Neuronal stem cell (in vitro differentiated cells): Measurements from ENCODE around the gene ACAD10.

Source experiments
- DNase-seq: peaks from one replicate; pipeline ENCODE4 v3.0.0-alpha.2; 2013; ENCODE audit warnings: low spot score
- H2AFZ ChIP-seq: one replicate; pipeline ENCODE4 v1.6.1; 2013; ENCODE audit warnings: mild to moderate bottlenecking, low read length, inconsistent platforms
- H2AK5ac ChIP-seq: 2 replicates; pipeline ENCODE4 v1.6.1; 2013; ENCODE audit warnings: low read depth, mild to moderate bottlenecking, inconsistent platforms, low read length, moderate library complexity, mixed read lengths
- H2BK120ac ChIP-seq: 2 replicates; pipeline ENCODE4 v1.6.1; 2013; ENCODE audit warnings: low read depth, mild to moderate bottlenecking, inconsistent platforms, low read length, moderate library complexity, mixed read lengths
- H2BK12ac ChIP-seq: one replicate; pipeline ENCODE4 v1.6.1; 2013; ENCODE audit warnings: low read length, inconsistent platforms
- H2BK15ac ChIP-seq: 2 replicates; pipeline ENCODE4 v1.6.1; 2013; ENCODE audit warnings: mild to moderate bottlenecking, low read length, inconsistent platforms, mixed read lengths
- H2BK5ac ChIP-seq: one replicate; pipeline ENCODE4 v1.6.1; 2013; ENCODE audit warnings: inconsistent platforms, mild to moderate bottlenecking, low read length, moderate library complexity
- H3K14ac ChIP-seq: one replicate; pipeline ENCODE4 v1.6.1; 2013; ENCODE audit warnings: low read length, inconsistent platforms
- H3K18ac ChIP-seq: 2 replicates; pipeline ENCODE4 v1.6.1; 2013; ENCODE audit warnings: low read length, inconsistent platforms
- H3K23ac ChIP-seq: 2 replicates; pipeline ENCODE4 v1.6.1; 2013; ENCODE audit warnings: low read depth, mild to moderate bottlenecking, mixed read lengths, low read length, inconsistent platforms; ENCODE audit not compliant: poor library complexity
- H3K27ac ChIP-seq: replicated peaks from 3 replicates; pipeline ENCODE4 v1.5.1; 2013; ENCODE audit warnings: low read length, inconsistent platforms
- H3K27me3 ChIP-seq, 3 experiments: 2 replicates each; pipeline ENCODE4 v1.6.1; 2013; ENCODE audit warnings: low read length in 3 of 3, mild to moderate bottlenecking in 2 of 3, inconsistent platforms in 1 of 3, low read depth in 1 of 3, mixed read lengths in 1 of 3, moderate library complexity in 1 of 3; ENCODE audit not compliant: control insufficient read depth in 3 of 3, insufficient read depth in 3 of 3
- H3K36me3 ChIP-seq, 2 donors: replicated peaks in 1 of 2; 2 replicates each; pipeline ENCODE4 v1.6.1; 2013; ENCODE audit warnings: low read length in 2 of 2; ENCODE audit not compliant: control insufficient read depth in 2 of 2, insufficient read depth in 2 of 2
- H3K4ac ChIP-seq: 2 replicates; pipeline ENCODE4 v1.6.1; 2013; ENCODE audit warnings: inconsistent platforms, mild to moderate bottlenecking, low read length, moderate library complexity
- H3K4me1 ChIP-seq, 2 donors: 1 replicate in 1 of 2; 2 replicates in 1 of 2; pipeline ENCODE4 v1.6.1; 2013; ENCODE audit warnings: low read length in 2 of 2, low read depth in 1 of 2; ENCODE audit not compliant: control insufficient read depth in 2 of 2, insufficient read depth in 1 of 2
- H3K4me2 ChIP-seq: one replicate; pipeline ENCODE4 v1.6.1; 2013; ENCODE audit warnings: mild to moderate bottlenecking, low read length, inconsistent platforms; ENCODE audit not compliant: insufficient read depth, poor library complexity, severe bottlenecking
- H3K4me3 ChIP-seq, 2 donors: 2 replicates each; pipeline ENCODE4 v1.5.1; 2013; ENCODE audit warnings: low read length in 2 of 2, mild to moderate bottlenecking in 2 of 2, inconsistent platforms in 1 of 2, moderate library complexity in 1 of 2
- H3K79me1 ChIP-seq: one replicate; pipeline ENCODE4 v1.6.1; 2013; ENCODE audit warnings: low read depth, mild to moderate bottlenecking, inconsistent platforms, low read length, moderate library complexity
- H3K9ac ChIP-seq: one replicate; pipeline ENCODE4 v1.6.1; 2013; ENCODE audit warnings: mild to moderate bottlenecking, low read depth, low read length, inconsistent platforms; ENCODE audit not compliant: poor library complexity
- H3K9me3 ChIP-seq, 2 donors: replicated peaks in 1 of 2; 2 replicates each; pipeline versions ENCODE3 to v1.6.1; 2013; ENCODE audit warnings: low read length in 2 of 2, mild to moderate bottlenecking in 2 of 2, inconsistent platforms in 1 of 2, low read depth in 1 of 2, mixed read lengths in 1 of 2, moderate library complexity in 1 of 2; ENCODE audit not compliant: control insufficient read depth in 2 of 2, insufficient read depth in 1 of 2
- H4K8ac ChIP-seq: one replicate; pipeline ENCODE4 v1.6.1; 2013; ENCODE audit warnings: low read depth, mild to moderate bottlenecking, inconsistent platforms, low read length, moderate library complexity
- H4K91ac ChIP-seq: one replicate; pipeline ENCODE4 v1.6.1; 2013; ENCODE audit warnings: low read length, low read depth, mild to moderate bottlenecking, inconsistent platforms; ENCODE audit not compliant: poor library complexity
- WGBS, 2 donors: extraction: QIAGEN DNeasy Blood & Tissue Kit; methylation state at CpG; one replicate each; pipeline ENCODE4 v1.1.7; 2013; ENCODE audit warnings: missing lambda C conversion rate in 2 of 2, mixed read lengths in 1 of 2; ENCODE audit not compliant: insufficient read length in 2 of 2, insufficient replicate concordance in 1 of 2; ENCODE audit errors: extremely low coverage in 2 of 2; 5-methylcytosine and 5-hydroxymethylcytosine counted together

ACAD10 gene

GRCh38 chr12:111728795-111729194 lies 42.9 kb downstream of the ACAD10 start:
- Histone ChIP-seq H3K27me3 (no peaks in the 10 kb centered on the region), H3K23ac (no peak overlapping the region), H3K14ac (no peak overlapping the region), H3K9ac (no peak overlapping the region), H2AFZ (no peak overlapping the region), H2BK12ac (no peak overlapping the region), H3K9me3 (peaks cover 2 to 6% of the 10 kb centered on the region in 2 donors), H2BK15ac (no peak overlapping the region), H2BK5ac (no peak overlapping the region), H4K91ac (no peak overlapping the region), H3K79me1 (no peaks in the 10 kb centered on the region), H3K4me2 (no peak overlapping the region), H4K8ac (no peak overlapping the region), H3K27ac (no peak overlapping the region), H3K4ac (no peak overlapping the region), H2BK120ac (no peak overlapping the region), H3K4me1 (no peaks in the 10 kb centered on the region), H3K4me3 (no peak overlapping the region), H3K36me3 (peaks cover 13 to 75% of the 10 kb centered on the region in 2 donors), H3K18ac (no peak overlapping the region), H2AK5ac (no peak overlapping the region)
- no CpG with 5 or more reads among the region's 2 CpGs for WGBS, 2 donors
- no peak for DNase-seq

DNA sequence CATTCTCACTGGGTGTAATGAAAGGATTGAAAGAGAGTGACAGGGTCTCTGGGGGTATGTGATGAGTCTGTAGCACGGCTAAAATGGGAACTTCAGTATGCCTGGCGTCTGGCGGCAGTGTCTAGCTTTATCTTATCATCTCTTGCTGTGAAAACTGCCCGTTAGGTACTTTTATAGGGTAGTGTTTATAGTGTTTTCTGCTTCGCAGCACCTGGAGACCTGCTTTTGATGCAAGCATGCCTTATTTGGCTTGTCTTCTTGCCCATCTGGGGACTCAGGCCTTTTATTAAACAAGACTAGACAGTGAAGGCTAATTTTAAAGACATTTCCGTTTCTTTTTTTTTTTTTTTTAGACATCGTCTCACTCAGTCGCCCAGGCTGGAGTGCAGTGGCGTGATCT lies 44.6 kb downstream of the ACAD10 start:
- Histone ChIP-seq H3K4me3 (no peak overlapping the region), H2AK5ac (no peak overlapping the region), H2BK5ac (no peak overlapping the region), H2BK12ac (no peak overlapping the region), H2BK120ac (no peak overlapping the region), H4K8ac (no peak overlapping the region), H3K23ac (no peak overlapping the region), H4K91ac (no peak overlapping the region), H2BK15ac (no peak overlapping the region), H3K4me1 (no peaks in the 10 kb centered on the region), H3K4me2 (no peak overlapping the region), H3K9ac (no peak overlapping the region), H3K27me3 (no peaks in the 10 kb centered on the region), H3K14ac (no peak overlapping the region), H3K18ac (no peak overlapping the region), H3K36me3 (peaks cover 16 to 79% of the 10 kb centered on the region in 2 donors), H3K27ac (no peak overlapping the region), H2AFZ (no peak overlapping the region), H3K4ac (no peak overlapping the region), H3K9me3 (peaks cover 0 to 2% of the 10 kb centered on the region in 2 donors), H3K79me1 (no peaks in the 10 kb centered on the region)
- WGBS, 2 donors = no CpG with 5 or more reads among the region's 9 CpGs
- no peak for DNase-seq

GRCh38 chr12:111732786-111733185 lies 46.9 kb downstream of the ACAD10 start:
- Histone ChIP-seq H2BK12ac (no peak overlapping the region), H3K23ac (no peak overlapping the region), H3K27me3 (no peaks in the 10 kb centered on the region), H4K91ac (no peak overlapping the region), H2BK120ac (no peak overlapping the region), H3K9ac (no peak overlapping the region), H3K4me1 (no peaks in the 10 kb centered on the region), H3K4me2 (no peak overlapping the region), H2BK15ac (no peak overlapping the region), H2AFZ (no peak overlapping the region), H3K27ac (no peak overlapping the region), H3K14ac (no peak overlapping the region), H2BK5ac (no peak overlapping the region), H3K79me1 (peaks cover 1% of the 10 kb centered on the region), H2AK5ac (no peak overlapping the region), H3K9me3 (no peaks in the 10 kb centered on the region), H3K36me3 (peaks cover 13 to 80% of the 10 kb centered on the region in 2 donors), H3K4ac (no peak overlapping the region), H4K8ac (no peak overlapping the region), H3K18ac (no peak overlapping the region), H3K4me3 (no peak overlapping the region)
- no CpG with 5 or more reads among the region's 4 CpGs for WGBS, 2 donors
- no peak for DNase-seq

DNA sequence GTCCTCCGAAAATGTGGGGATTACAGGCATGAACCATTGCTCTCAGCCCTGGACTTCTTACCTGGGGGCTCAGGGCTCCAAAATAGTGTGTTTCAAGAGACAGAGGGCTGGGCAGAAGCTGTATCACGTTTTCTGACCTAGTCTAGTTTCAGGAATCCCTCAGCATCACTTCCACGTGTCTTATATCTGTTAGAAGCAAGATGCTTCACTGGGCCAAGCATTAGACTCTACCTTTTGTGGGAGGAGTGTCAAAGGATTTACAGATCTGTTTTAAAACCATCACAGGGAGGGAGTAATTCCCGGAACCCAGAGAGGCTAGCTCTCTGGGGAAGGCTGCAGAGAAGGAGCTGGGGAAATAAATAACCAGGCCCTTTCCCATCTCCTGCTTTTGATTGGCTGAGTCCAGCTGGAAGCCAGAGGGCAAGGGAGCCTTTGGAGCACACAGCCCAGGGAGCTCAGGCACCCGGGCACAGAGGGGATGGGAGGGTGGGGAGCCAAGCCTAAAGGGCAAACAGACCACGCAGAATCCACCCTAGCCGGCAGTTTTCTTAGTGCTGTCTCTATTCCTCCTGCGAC lies 47.6 kb downstream of the ACAD10 start:
- Histone ChIP-seq H3K4me2 (no peak overlapping the region), H3K4me3 (no peak overlapping the region), H4K8ac (no peak overlapping the region), H3K9me3 (no peaks in the 10 kb centered on the region), H3K79me1 (peaks cover 1% of the 10 kb centered on the region), H3K9ac (no peak overlapping the region), H4K91ac (no peak overlapping the region), H3K18ac (no peak overlapping the region), H3K27ac (no peak overlapping the region), H2AFZ (no peak overlapping the region), H3K36me3 (peaks cover 10 to 80% of the 10 kb centered on the region in 2 donors), H2BK12ac (no peak overlapping the region), H2BK15ac (no peak overlapping the region), H3K27me3 (no peaks in the 10 kb centered on the region), H3K4me1 (no peaks in the 10 kb centered on the region), H2BK5ac (no peak overlapping the region), H3K4ac (no peak overlapping the region), H2AK5ac (no peak overlapping the region), H3K23ac (no peak overlapping the region), H2BK120ac (no peak overlapping the region), H3K14ac (no peak overlapping the region)
- WGBS, 2 donors = no CpG with 5 or more reads among the region's 8 CpGs
- no peak for DNase-seq
